Activated CD8-positive, alpha-beta memory T cell treated with anti-CD3 and anti-CD28 coated beads, Interleukin-2, amount 50 U/mL, for 24 hours (primary cell): ENCODE results near the gene SBSN.
A peak's percentile ranks its signal among the peaks of the same experiment; 100 is the strongest.

ENCODE experiments used
- DNase-seq: peaks from one replicate; pipeline ENCODE4 v3.0.0-alpha.2; 2020; ENCODE audit errors: extremely low read depth

Gene SBSN

DNA sequence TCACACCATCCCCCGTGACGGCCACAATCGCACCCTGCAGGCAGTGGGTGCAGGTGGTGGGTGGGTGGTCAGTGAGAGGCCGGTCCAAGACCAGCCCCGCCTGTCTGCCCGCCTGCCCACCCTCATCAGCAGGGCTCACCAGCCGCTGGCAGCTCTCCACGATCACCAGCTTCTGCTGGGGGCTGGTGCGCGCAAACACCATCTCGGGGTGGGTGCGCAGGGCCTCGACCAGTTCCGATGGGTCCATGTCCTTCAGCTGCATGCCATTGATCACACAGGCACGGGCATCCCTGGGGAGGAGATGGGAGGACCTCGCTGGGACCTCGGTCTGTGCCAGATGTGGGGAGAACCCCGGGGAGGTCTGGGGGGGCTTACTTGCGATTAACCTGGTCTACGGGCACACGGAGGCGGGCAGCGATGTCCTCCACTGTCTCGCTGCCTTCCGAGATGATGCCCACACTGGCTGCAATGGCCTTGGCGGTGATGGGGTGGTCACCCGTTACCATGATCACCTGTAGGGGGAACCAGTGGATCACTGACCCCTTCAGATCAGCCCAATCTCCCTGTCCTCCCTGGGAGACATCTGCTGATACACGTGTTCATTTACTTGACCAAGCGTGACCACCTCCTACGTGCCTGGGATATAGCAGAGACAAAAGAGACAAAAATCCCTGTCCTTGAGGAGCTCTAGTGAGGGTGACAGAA, 27.3 kb upstream of the SBSN start:
- no peak for DNase-seq

DNA sequence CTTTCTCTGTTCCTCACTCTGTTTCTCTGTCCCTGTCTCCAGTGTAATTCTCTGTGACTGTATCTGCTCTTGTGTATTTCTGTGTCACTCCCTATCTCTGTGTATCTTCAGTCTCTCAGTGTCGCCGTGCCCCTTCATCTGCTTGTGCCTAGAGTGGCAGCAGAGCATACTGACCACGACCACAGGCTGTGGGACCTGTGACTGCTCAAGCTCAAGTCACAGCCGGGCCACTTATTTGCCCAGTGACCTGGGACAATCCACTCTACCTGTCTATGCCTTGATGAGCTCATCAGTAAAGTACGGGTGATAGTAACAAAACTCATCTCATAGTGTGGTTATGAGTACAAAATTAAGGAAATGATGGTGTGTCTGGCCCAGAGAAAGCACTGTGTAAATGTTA, 26.0 kb upstream of the SBSN start:
- DNase-seq = no peak

DNA sequence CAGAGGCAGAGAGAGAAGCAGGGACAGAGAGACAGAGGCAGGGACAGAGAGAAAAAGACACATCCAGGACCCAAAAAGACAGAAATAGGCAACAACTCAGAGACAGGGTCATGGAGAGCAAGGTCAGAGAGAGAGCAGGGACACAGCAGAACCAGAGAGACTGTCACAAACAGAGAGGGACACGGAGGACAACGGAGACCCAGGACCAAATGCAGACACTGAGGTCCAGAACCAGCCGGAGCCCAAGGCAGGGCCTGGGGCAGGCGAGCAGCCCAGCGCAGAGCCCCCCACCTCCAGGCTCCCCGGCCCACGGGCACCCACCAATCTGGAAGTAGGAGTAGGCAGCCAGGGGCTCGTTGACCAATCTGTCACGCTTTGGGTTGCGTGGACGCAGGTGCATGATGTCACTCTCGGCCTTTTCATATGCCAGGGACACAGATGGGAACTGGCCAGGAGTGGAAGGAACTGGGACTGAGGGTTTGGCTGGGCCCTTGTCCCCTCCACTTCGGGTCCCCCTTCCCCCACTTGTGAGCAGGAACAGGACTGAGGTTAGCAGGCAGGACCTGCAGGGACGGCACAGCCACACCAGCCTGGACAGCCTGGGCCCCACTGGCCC, 25.4 kb upstream of the SBSN start:
- DNase-seq = no peak

DNA sequence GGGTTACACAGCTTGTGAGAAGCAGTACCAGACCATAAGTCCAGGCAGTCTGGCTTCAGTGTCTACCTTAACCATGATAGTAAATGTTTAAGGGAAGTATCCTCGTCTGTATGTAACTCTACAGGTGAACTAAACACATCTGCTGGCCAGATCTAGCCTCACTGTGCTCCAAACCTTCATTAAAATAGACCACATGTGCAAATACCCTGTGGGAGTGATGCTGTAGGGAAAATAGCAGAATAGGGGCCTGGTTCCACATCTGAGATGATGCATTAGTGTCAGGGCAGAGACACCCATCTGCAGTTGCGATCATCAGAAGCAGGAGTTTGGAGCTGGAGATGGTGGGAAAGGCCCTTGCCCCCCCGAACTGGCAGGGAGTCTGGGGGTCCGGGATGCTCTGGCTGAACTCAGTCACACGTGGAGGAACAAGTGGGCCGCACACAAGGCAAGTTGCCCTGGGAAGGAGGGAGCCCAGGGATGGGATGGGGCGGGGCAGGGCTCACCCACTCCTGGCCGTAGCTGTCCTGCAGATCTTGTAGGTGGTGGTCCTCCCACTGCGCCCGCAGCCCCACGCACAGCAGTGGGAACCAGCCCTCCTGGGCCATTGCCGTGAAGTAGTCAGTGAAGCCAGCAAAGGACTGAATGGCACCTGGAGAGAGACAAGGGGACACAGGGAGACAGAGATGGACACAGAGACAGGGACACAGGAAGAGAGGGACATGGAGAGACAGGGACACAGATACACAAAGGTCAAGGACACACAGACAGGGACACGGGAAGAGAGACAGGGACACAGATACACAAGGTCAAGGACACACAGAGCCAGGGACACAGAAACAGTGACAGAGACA, 24.6 kb upstream of the SBSN start:
- no peak for DNase-seq

DNA sequence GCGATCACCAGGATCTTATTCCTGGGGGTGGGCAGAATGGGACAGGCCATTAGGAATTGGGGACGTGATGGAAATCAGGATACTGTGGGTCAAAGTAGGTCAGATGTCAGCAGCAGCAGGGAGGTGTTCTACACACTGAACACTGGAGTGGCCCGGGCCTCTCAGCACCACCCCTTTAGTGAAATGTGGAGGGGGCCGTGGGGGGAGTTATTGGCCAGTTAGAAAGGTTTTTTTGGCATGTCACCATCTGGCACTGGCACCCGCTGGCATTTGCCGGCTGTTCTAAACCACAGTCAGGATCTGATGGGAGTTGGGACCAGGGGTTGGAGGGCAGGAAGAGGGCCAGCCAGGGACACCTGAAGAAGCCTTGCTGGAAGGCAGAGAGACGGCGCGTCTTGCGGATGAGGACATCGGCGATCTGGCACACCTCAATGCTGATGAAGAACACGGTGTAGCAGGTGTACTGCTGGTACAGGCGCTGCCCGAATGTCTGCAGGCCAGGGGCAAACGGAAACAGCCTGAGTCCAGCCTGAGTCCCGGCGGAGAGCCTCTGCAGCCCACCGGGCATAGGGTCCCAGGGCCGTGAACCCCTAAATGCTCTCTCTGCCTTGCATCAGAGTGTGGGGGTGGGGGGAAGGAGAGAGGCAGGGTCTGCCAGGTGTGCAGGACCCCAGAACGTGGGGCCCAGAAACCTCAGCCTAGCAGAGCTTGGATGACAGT, 23.1 kb upstream of the SBSN start:
- DNase-seq = no peak

DNA sequence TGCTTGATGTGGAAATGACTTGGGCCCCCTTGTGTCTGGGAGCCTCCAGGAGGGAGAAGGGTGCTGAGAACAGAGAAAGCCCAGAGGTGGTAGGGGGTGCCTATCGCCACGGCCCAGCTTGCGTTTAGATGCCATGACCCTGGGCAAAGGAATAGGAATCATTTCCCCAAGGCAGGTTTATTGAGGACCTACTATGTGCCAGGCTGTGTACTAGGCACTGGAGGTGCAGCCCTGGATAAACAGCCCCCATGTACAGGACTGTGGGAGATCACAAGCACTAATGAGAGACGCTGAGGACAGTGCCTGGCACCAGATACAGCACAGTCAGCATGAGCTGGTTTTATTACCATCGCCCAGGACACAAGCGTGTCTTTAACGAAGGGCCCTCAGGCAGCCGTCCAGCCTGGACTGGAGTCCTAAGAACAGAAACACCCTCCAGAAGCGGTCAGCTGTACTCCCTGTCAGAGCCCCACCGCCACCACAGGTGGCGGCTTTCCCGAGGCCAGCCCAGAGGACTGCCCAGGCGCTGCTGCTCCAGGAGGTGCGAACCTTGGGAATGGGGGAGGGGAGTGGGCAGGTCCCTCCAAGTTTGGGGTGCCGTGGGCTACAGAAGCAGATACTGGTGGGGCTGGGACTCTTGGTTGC, 21.9 kb upstream of the SBSN start:
- DNase-seq = no peak

DNA sequence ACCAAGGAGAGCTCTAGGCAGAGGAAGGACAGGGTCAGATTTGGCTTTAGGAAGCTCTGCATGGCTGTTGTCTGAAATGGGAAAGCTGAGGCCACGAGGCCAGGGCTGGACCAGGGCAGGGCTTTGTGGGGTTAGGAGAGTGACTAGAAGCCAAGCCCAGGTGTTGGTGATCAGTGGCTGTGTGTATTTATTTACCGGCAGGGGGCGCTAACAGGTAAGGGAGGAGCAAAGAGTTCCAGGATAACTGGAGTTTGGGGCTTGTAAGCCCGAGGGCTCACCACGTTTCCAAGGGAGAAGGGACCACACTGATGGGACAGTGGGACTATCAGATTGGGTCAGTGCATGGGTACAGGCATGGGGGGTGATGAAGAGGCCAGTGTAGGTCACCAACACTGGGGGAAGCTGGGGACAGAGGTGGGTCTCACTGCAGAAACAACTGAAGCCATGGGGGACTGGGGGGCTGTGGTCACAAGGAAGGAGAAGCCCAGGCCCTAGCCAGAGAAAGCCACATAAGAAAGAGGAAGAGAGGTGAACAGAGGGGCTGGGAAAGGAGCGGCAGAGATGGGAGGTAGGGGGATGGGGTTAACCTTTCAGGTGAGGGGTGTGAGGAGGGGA, 21.2 kb upstream of the SBSN start:
- no peak for DNase-seq

DNA sequence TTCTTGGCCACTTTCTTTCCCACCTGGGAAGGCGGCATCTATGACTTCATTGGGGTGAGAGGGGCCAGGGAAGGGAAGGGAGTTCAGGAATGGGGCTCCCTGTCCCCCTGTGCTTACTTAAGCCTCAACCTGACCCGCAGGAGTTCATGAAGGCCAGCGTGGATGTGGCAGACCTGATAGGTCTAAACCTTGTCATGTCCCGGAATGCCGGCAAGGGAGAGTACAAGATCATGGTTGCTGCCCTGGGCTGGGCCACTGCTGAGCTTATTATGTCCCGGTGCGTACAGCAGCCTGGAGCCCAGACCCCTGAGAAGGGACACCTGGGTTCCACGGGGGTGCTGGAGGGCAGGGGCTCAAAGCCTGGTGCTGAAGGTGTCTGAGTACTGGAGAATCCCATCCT, 18.4 kb upstream of the SBSN start:
- no peak for DNase-seq

DNA sequence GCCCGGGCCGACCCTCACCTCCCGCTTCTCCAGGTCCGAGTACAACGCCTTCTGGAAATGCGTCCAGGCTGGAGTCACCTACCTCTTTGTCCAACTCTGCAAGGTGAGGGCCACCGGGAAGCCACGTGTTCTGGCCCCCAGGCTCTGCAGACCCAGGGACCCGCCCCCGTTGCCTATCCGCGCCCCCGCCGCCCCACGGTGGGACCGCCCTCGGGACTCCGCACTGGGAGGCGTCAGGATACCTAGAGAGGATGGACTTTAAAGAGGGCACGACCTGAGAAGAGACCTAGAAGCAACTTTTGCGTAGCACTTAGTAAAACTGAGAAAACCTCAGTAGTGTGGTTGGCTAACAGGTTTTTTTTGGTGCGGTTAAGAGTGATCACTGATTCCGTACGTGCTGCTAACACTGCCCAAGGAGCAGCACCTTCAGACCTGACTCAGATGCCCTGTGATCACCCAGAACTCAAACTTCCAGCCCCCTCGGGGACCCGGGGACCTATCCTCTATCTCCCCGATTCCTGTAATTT, 17.8 kb upstream of the SBSN start:
- peak; percentile 40 for DNase-seq

DNA sequence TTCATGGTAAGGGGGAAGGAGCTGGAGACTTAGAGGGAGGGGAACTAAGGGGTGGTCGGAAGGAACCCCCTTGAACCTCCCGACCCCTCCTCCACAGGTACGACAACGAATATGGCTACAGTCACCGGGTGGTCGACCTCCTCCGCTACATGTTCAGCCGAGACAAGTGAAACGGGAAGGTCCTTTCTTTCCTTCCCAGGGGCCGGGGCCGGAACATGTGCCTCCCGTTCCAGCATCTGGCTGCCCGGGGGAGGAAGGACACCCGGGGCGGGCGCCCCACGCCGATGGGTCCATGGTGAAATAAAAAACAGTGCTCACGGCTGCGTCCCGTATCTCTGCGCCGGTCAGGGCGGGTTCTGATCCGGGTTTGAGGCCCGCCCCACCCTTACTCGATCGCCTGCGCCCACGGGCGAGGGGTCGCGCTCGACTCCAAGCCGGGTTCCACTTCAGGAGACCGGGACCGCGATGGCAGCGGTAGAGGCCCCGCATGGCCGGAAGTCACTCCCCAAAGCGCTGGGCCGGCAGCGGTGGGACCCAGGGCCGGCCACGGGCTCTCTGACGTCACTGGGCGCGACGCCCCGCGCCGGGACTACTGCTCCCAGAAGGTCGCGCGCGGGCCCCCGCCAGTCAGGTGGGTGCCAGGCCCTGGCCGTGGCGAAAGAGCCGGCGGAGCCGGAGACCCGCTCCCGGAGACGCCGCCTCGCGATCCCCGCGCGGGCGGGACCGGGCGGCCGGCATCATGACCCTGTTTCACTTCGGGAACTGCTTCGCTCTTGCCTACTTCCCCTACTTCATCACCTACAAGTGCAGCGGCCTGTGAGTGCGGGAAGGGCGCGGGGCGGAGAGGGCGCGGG, 17.1 kb upstream of the SBSN start, which contains the start of gene TMEM147:
Gene TMEM147, plus strand, starts transcription at position 626 of the 854 bp plus-strand sequence. Its CDS starts 114 bp downstream, at position 740.
- DNase-seq = peak; percentile 49

DNA sequence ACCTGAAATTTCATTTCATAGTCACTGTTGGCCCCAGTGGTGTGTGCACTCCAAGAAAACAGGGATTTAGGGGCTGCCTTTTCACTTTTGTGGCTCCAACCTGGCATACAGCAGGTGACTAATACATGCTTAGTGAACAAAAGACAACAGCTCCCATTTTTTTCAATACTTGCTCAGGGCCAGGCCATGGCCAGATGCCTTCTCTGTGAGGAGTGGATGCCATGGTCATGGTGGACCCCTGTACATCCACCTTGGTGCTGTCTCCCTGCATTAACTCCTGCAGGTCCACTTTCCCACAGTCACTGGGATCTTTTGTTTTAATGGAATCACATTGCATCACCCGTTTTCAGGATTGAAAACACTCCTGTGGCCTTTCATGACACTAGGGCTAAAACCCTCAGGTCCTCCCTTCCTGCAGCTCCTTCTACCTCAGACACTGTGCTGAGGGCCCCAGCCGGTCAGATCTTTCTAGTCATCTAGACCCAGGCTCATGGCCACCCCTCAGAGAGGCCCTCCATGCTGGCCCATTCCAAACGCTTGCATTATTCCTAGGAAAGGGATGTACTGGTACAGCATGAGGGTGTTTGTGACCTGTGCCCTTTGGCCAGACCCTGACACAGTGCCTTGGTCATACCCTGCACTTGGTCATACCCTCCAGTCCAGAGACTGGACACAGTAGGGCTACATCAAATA, 16.1 kb upstream of the SBSN start:
- DNase-seq = no peak

DNA sequence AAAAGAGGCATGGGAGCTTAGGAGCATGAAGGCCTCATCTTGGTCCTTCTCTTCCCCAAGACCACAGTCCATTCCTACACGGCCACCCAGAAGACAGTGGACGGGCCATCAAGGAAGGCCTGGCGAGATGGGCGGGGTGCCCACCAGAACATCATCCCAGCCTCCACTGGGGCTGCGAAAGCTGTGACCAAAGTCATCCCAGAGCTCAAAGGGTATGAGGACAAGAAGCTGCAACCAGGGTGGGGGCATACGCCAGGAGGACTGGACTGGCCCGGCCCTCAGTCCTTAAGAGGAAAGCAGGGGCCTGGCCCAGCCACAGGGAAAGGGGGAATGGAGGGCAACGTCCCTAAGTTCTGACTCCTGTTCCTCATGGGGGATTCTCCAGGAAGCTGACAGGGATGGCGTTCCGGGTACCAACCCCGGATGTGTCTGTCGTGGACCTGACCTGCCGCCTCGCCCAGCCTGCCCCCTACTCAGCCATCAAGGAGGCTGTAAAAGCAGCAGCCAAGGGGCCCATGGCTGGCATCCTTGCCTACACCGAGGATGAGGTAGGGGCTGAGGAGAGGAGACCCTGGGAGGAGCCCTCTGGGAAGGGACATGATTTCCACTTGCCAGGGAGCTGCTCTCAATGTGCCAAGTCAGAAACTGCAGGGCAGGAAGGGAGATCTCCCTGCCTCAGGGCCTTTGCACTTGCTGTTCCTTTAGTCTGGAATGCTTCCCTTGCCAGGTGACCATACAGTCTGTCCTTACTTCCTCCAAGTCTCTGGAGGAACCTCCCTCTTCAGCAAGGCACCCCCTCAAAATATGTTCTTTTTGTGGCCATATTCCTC, 15.4 kb upstream of the SBSN start:
- no peak for DNase-seq

DNA sequence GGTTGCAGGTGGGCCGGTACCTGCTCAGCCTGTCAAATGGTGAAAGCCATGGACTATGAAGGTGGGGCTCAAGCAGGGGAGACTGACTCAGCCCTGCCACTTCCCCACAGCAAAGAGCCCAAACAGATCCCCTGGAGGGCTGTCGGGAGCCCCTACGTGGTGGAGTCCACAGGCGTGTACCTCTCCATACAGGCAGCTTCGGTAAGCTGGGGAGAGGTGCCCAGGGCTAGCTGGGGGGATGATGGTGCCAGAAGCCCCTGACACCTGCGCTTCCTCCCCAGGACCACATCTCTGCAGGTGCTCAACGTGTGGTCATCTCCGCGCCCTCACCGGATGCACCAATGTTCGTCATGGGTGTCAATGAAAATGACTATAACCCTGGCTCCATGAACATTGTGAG, 14.1 kb upstream of the SBSN start:
- no peak for DNase-seq

DNA sequence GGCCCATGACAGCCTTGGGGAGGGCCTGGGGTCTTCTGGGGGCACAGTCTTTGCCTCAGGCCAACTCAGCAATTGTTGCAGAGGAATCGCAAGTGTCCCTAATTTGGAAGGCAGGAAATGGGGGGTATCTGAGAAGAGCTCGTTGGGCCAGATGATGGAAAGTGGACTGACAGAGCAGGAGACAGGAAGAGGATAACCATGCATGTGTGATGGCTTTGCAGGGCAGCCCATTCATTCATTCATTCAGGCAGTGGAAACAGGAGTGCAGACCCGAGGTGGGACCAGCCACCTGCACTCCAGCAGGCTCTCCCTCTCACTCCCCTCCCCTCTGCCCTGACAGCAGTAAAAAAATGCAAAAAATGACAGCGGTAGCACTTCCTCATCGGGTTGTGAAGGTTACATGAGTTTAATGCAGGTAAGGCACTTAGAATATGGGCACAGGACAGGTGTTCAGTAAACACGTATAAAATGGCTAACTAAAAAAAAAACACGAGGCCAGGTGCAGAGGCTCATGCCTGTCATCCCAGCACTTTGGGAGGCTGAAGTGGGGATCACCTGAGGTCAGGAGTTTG, 12.3 kb upstream of the SBSN start:
- no peak for DNase-seq

DNA sequence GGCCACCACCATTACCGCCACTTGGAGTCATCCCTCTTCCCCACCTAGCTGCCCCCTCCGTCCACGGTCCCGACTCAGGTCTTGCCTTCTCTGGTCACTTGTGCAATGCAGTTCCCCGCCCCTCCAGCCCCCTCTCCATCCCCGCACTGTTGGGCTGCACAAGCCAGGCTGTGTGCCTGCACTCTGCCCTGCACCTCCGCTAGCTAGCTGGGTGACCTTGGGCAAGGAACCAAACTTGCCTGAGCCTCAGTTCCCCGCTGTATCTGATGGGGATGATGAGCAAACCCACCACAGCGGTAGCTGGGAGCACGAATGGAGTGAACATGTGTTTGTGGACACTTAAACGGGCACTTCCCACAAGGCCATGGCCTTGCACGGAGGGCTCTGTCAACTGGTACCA, 11.7 kb upstream of the SBSN start:
- no peak for DNase-seq

DNA sequence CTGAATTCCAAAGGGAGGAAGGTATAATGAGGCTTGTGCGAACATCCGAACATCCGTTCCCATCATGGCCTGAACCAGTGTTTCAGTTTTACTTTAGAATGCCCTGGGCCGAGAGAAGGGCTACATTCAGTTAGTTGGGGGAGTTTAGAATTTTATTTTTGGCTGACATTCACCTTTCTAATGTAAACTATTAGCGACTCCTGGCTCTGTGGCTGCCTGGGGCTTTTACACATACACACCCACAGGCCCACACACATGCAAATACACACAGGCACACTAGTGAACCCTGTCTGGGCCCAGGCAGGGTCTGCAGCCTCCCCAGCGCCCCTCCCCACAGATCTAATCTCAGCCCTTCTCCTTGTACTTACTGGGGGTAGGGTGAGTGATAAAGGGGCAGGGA, 11.2 kb upstream of the SBSN start:
- DNase-seq = no peak

DNA sequence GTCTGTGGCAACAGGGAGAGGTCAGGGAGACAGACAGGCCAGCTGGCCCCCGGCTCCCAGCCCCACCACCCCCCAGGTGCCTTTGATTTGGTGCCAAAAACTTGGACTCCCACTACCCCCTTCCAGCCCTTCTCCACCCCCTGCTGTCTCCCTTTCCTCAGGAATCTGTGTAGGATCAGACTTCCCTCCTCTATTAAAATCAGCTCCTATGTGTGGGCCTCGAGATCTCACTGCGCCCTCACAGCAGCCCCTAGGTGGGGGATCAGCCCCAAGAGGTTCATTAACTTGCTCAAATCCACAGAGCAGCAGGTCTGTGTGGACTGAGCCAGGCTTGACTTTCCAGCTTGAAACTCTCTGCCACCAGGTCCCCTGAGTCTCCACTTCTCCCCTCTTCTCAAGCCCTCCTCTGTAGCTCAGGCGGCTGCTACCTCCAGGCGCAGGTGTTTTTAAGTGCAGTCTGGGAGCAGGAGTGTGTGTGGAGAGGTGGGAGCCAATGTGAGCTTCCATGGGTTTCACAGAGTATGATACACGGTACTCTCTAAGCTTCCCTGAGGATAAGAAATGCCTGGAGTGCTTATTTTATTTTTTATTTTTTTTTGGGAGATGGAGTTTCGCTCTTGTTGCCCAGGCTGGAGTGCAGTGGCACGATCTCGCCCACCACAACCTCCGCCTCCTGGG, 6.8 kb upstream of the SBSN start:
- no peak for DNase-seq
